KBM-7 (cell line): ENCODE data around the gene TSR3.

Source experiments
- DNase-seq: peaks from one replicate; pipeline ENCODE4 v3.0.0-alpha.2; 2015
- in situ Hi-C: fragments of 300-500 bp; cut with MboI; formaldehyde crosslinking; loops from 2 replicates; pipeline ENCODE4 v1.14.3; 2020; ENCODE audit warnings: low sequenced_read_pairs, low pct_unique_long_range_greater_than_20kb, mixed read lengths

The TSR3 gene

GRCh38 chr16:1315081-1316032 lies 36.3 kb downstream of the TSR3 start:
- DNase-seq, result no peak
- in situ Hi-C loops, result no loop called here

DNA sequence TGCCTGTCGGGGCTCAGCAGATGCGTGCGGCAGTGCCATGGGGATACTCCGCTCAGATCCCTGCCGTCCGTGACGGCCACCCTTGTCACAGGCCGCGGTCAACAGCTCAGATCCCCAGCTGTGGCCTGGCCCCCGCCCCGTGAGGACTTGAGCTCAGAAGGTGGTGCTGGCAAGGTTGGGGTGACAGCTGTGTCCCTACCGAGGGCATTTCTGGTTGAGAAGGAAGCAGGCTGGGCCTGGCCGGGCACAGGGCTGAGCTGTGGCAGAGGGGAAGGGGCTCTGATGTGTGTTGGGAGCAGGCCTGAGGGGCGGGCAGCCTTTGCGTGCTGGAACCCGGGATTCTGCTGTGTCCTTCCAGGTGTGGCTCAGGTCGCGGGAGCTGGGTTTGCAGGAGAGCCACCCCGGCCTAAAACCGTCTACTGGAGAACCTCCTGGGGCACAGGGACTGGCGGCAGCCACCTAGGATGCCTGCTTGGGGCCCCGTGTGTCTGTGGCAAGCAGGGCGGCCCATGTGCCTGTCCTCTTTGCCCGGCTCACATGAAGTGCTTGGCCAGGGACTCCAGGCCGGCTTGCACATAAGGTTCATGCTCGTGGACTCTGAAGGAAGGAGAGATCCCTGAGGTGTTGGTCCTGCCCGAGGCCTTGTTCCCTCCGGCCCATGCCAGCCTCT lies 37.1 kb downstream of the TSR3 start:
- in situ Hi-C loops, result no loop called here
- no peak for DNase-seq

DNA sequence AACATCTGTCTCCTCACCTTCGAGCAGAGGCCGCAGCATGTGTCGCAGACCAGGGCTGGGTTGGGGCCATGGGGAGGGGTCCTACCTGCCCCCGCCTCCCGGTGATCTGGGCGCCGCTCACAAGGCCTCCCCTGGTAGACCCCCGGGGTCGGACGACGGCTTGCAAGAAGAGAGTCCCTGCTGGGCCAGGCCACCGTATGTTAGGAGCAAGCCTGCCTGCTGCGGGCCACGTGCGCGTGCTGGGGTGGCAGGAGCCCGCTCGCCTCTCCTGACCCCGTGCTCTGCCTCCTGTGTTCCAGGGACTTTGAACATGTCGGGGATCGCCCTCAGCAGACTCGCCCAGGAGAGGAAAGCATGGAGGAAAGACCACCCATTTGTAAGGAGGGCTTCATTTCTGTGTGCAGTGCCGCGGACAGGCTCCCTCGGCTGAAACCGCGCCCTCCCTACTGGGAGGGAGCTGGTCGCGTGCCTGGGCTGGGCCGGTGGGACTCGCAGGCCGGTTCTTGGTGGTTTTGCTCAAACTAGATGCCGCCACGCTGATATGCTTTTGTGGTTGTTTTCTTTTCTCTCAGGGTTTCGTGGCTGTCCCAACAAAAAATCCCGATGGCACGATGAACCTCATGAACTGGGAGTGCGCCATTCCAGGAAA lies 37.8 kb downstream of the TSR3 start:
- DNase-seq, result no peak
- in situ Hi-C loops, result no loop called here

DNA sequence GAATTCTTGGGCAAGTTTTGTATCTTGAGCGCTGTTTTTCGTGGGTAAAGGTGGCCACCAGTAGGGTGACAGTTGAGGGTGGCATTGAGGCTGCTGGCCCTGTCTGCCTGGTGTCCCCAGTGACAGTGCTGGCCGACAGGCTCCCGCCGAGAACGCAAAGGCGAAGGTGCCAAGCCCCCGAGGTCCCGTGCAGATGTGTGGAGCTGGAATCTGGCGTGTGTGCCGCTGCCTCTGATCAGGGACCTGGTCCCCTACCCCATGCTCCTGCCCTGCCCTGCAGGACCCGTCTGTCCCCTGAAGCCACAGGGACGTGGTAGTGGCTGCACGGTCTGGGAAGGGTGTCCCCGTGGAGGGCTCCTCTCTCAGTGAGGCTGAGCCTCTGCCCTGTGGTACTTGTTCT lies 38.8 kb downstream of the TSR3 start:
- in situ Hi-C loops, result no loop called here
- DNase-seq, result no peak

DNA sequence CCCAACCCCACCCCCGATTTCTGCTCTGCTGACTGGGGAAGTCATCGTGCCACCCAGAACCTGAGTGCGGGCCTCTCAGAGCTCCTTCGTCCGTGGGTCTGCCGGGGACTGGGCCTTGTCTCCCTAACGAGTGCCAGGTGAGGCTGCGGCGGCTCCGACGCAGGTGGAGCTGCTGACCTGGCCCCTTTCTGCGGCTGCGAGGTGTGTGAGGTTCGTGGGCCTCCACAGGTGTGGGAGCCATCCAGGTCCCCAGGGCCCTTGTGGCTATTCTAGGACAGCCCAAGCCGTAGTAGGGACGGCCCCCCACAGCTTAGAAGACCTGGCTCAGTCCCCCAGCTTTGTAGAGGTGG lies 39.2 kb downstream of the TSR3 start:
- in situ Hi-C loops, result no loop called here
- DNase-seq, result no peak

GRCh38 chr16:1311738-1312466 lies 39.8 kb downstream of the TSR3 start:
- no peak for DNase-seq
- in situ Hi-C loops, result no loop called here

DNA sequence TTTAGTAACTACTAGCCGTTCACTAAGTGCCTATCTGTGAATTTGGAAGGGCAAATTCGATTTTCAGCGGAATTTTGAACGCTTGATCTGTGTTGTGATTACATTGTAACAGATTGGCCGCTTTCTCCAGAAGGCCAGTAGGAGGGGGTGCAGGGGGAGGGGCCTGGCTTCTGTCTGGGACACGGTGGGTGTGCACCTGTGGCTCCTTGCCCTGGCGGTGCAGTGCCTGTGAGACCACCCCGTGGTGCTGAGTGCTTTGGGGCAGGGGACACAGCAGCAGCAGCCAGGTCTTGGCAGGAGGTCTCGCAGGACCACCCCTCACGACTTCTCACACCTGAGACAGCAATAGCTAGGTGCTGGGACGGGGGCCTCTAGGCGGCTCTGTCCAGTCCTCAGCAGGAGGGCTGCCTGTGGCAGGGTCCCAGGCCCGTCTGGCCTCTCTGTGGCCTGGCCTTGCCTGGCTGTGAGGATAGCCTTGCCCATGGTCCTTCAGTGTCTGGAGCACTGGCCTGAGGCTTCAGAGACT lies 40.4 kb downstream of the TSR3 start:
- no peak for DNase-seq
- in situ Hi-C loops, result no loop called here

DNA sequence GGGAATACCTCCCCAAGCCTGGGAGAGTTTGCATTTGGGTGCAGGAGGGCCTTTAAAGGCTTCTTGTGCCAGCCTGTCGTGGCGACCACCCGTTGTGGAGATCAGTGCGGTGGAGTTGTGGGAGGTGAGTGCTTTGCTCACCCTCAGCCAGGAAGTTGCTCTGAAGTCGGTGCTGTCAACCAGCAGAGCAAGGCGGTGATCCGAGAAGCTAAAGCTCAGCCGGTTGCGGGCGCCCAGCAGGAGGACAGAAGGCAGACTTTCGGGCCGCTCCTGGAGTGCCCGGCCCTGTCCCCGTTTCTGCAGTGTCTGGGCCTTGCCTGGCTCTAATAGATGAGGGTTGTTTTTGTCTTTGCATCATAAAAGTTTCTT lies 40.9 kb downstream of the TSR3 start:
- in situ Hi-C loops, result no loop called here
- DNase-seq, result peak; percentile 37

- in situ Hi-C loops, result no loop called here
- DNase-seq, result peak; percentile 32
Measured at GRCh38 chr16:1309888-1310831, 41.5 kb downstream of the TSR3 start.

DNA sequence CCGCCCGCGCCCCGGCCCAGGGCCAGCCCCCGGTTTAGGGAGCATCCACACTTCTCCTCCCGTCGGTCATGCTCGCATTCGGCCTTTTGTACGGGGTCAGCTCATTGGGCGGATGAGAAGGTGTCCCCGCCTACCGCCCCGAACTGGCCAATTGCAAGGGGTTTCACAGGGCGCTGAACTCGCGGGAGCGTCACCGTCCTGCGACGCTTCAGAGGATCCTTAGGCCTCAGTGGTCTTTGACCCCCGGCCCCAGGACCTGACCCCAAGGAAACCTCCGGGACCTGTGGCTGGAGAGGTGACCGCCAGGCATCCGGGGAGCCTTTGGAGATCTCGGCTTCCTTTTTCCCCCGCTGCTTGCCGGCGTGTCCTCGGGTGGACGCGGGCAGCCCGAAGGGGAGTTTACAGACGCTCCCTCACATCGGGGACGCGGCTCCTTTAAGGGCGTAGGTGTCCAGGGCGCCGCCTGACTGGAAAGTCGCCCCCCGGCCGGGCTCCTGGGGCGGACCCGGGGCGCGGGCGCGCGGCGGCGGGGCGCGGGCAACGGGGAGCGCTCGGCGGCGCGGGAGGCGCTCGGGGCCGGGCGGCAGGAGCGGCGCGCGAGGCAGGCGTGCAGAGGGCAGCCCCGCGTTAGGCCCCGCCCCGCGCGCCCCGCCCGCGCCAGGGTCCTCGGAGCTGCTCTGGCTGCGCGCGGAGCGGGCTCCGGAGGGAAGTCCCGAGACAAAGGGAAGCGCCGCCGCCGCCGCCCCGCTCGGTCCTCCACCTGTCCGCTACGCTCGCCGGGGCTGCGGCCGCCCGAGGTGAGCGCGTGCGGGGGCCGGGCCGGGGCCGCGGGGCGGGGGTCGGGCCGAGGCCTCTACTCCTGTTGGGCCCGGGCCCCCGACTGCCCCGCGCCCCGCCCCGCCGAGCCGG lies 42.4 kb downstream of the TSR3 start, which contains the start of gene UBE2I:
TSS of gene UBE2I (plus strand) at position 660 of the 909 bp plus-strand sequence. CDS start 4,395 bp downstream, outside the sequence.
- in situ Hi-C loops, result no loop called here
- peak; percentile 99 for DNase-seq

DNA sequence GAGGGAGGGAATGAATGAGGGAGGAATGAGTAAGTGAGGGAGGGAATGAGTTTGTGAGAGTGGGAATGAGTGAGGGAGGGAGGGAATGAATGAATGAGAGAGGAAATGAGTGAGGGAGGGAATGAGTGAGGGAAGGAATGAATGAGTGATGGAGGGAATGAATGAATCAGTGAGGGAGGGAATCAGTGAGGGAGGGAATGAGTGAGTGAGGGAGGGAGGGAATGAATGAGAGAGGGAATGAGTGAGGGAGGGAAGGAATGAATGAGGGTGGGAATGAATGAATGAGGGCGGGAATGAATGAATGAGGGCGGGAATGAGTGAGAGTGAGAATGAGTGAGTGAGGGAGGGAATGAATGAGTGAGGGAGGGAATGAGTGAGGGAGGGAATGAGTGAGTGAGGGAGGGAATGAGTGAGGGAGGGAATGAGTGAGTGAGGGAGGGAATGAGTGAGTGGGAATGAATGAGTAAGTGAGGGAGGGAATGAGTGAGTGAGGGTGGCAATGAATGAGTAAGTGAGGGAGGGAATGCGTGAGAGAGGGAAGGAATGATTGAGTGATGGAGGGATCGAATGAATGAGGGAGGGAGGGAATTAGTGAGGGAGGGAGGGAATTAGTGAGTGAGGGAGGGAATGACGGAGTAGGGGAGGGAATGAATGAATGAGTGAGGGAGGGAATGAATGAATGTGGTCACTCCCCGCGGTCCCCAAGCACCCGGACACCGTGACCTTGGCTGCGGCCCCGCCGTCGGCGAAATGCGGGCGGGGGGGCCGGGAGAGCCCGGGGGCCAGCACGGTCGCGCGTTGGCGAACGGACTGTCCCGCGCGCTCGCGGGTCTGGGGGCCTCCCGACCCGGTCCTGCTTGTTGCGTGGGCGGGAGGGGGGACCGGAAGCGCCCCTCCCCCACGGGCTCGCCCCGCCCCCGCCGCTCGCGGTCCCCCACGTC lies 43.4 kb downstream of the TSR3 start:
- in situ Hi-C loops, result no loop called here
- DNase-seq, result peak; percentile 52

- no peak for DNase-seq
- in situ Hi-C loops, result no loop called here
Measured at GRCh38 chr16:1306334-1306733, 45.3 kb downstream of the TSR3 start.

DNA sequence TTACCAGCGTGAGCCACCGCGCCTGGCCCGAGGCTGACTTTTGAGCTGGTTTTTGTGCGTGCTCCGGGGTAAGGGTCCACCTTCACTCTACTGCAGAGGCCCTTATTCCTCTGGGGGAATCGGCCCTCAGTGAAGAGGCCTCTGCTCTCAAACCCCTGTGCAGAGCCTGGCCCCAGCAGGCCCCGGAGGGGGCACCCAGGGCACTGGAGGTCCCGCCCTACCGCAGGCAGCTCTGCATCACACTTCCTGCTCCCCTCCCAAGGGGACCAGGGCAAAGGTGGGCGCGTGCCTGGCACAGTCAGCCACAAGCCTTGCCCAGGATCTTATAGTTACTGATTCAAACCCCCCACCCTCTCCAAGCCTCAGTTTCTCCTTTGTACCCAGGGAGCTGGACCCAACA lies 45.9 kb downstream of the TSR3 start:
- no peak for DNase-seq
- in situ Hi-C loops, result no loop called here

DNA sequence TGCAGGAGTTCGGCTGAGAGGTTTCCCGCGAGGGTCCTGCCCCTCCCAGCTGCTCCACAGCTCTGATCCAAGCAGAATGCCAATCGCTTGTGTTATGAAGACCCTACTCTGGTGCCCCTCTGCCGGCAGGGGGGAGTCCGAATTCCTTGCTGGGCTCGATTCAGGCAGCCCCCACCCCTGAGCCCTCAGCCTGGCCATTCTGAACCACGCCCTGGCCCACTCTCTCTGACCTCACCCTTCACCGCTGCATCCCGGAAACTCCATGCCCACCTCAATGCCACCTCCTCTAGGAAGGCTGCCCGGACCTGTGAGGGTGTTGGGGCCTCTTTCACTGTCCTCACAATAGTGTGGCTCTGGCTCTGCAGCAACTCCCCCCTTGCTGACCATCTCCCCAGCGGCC lies 50.1 kb downstream of the TSR3 start:
- in situ Hi-C loops, result no loop called here
- no peak for DNase-seq

DNA sequence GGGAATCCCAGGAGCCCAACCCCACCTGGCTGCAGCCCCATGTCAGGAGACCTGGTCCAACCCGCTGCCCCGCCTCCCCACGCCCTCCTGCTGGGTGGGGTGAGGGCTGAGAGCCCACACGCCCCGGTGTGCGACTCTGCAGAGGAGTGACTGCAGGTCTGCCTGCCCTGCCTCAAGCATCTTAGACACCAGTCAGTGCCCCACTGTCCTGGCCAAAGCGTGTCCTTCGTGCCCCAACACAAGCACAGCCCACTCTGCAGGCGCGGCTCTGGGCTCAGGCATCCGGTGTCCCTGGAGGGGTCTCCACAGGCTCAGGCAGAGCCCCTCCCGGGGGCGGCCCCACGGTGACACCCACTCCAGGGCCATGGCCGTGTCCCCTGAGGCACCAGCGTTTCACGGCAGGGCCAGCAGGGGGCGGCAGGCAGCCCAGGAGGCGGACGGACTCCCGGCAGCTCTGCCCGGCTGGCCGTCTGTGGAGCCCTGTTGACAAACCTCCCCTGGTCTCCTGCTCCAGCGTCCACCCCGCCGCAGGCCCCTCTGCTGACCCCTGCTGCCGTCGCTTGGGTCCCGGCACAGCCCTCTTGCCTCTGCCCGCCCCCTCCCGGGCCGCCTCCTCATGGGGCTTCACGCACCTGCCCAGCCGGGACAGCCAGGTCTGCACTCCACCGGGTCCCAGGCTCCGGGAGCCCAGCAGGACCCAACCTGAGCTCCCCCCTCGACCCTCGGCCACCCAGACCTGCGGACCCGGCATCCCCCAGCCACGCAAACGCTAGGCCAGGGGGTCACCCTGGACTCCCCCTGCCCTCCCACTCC lies 50.8 kb downstream of the TSR3 start:
- peak; percentile 65 for DNase-seq
- in situ Hi-C loops, result no loop called here

- in situ Hi-C loops, result no loop called here
- DNase-seq, result no peak
Measured at GRCh38 chr16:1299868-1300203, 51.8 kb downstream of the TSR3 start.
